ENCODE data around the gene AUP1. TPM values are rescaled to one million over a fixed set of nuclear protein-coding genes. Genes with fewer than 3 reads are reported as not detected.

AUP1 gene
- total RNA-seq, 1 donor from 2014 or later = 99.5 TPM

GRCh38 chr2:74537140-74537539 is 7.6 kb upstream of the AUP1 start:
- Mint-ChIP-seq H3K36me3 (ENCODE audit: unreplicated experiment) (peaks cover 5% of the 10 kb centered on the region), H3K4me1 (ENCODE audit: low read depth, unreplicated experiment) (peaks cover 7% of the 10 kb centered on the region), H3K4me3 (ENCODE audit: unreplicated experiment) (no peak overlapping the region), H3K27ac (ENCODE audit: unreplicated experiment) (no peak overlapping the region), H3K9me3 (ENCODE audit: unreplicated experiment) (peaks cover 8% of the 10 kb centered on the region), H3K27me3 (ENCODE audit: unreplicated experiment) (peaks cover 7% of the 10 kb centered on the region)
- no peak for TF ChIP-seq CTCF (IDR thresholded peaks at IDR 0.05; ENCODE audit: partially characterized antibody, unreplicated experiment)
- no peak for DNase-seq

- H3K27ac Mint-ChIP-seq (ENCODE audit: unreplicated experiment) = no peak overlapping the region
- H3K27me3 Mint-ChIP-seq (ENCODE audit: unreplicated experiment) = peaks cover 7% of the 10 kb centered on the region
- H3K9me3 Mint-ChIP-seq (ENCODE audit: unreplicated experiment) = peaks cover 11% of the 10 kb centered on the region
These were observed 6.9 kb upstream of the AUP1 start for GRCh38 chr2:74536166-74536950.

GRCh38 chr2:74535440-74535965 is 6.0 kb upstream of the AUP1 start:
- H3K36me3 Mint-ChIP-seq (ENCODE audit: unreplicated experiment) = peaks cover 5% of the 10 kb centered on the region
- peaks cover 20% of the 10 kb centered on the region for H3K4me1 Mint-ChIP-seq (ENCODE audit: low read depth, unreplicated experiment)
- H3K4me3 Mint-ChIP-seq (ENCODE audit: unreplicated experiment) = no peak overlapping the region
- H3K9me3 Mint-ChIP-seq (ENCODE audit: unreplicated experiment) = peaks cover 14% of the 10 kb centered on the region
- peaks cover 7% of the 10 kb centered on the region for H3K27me3 Mint-ChIP-seq (ENCODE audit: unreplicated experiment)
- no peak overlapping the region for H3K27ac Mint-ChIP-seq (ENCODE audit: unreplicated experiment)
- TF ChIP-seq CTCF (IDR thresholded peaks at IDR 0.05; ENCODE audit: partially characterized antibody, unreplicated experiment) = no peak
- no peak for DNase-seq

More at GRCh38 chr2:74536166-74536950, 6.9 kb upstream of the AUP1 start:
- H3K4me3 Mint-ChIP-seq (ENCODE audit: unreplicated experiment) = no peak overlapping the region
- peaks cover 15% of the 10 kb centered on the region for H3K4me1 Mint-ChIP-seq (ENCODE audit: low read depth, unreplicated experiment)
- H3K36me3 Mint-ChIP-seq (ENCODE audit: unreplicated experiment) = peaks cover 5% of the 10 kb centered on the region
- no peak for TF ChIP-seq CTCF (IDR thresholded peaks at IDR 0.05; ENCODE audit: partially characterized antibody, unreplicated experiment)
- no peak for DNase-seq

GRCh38 chr2:74534411-74534810 is 4.9 kb upstream of the AUP1 start:
- peaks cover 14% of the 10 kb centered on the region for H3K9me3 Mint-ChIP-seq (ENCODE audit: unreplicated experiment)
- H3K27me3 Mint-ChIP-seq (ENCODE audit: unreplicated experiment) = peaks cover 7% of the 10 kb centered on the region
- H3K27ac Mint-ChIP-seq (ENCODE audit: unreplicated experiment) = no peak overlapping the region
- peaks cover 5% of the 10 kb centered on the region for H3K36me3 Mint-ChIP-seq (ENCODE audit: unreplicated experiment)
- H3K4me3 Mint-ChIP-seq (ENCODE audit: unreplicated experiment) = no peak overlapping the region
- DNase-seq = no peak
- TF ChIP-seq CTCF (IDR thresholded peaks at IDR 0.05; ENCODE audit: partially characterized antibody, unreplicated experiment) = no peak
- H3K4me1 Mint-ChIP-seq (ENCODE audit: low read depth, unreplicated experiment) = peaks cover 20% of the 10 kb centered on the region

- H3K36me3 Mint-ChIP-seq (ENCODE audit: unreplicated experiment) = no peaks in the 10 kb centered on the region
- no peak for TF ChIP-seq CTCF (IDR thresholded peaks at IDR 0.05; ENCODE audit: partially characterized antibody, unreplicated experiment)
- H3K4me3 Mint-ChIP-seq (ENCODE audit: unreplicated experiment) = no peak overlapping the region
- peaks cover 20% of the 10 kb centered on the region for H3K4me1 Mint-ChIP-seq (ENCODE audit: low read depth, unreplicated experiment)
- H3K9me3 Mint-ChIP-seq (ENCODE audit: unreplicated experiment) = peaks cover 17% of the 10 kb centered on the region
- no peak for DNase-seq
- H3K27ac Mint-ChIP-seq (ENCODE audit: unreplicated experiment) = no peak overlapping the region
- peaks cover 5% of the 10 kb centered on the region for H3K27me3 Mint-ChIP-seq (ENCODE audit: unreplicated experiment)
These were observed 4.0 kb upstream of the AUP1 start for GRCh38 chr2:74533464-74533863.

All from glutamatergic neuron (in vitro differentiated cells).